T follicular helper cell (primary cell): ENCODE measurements around the gene CDH6.

Source experiments
- DNase-seq: peaks from one replicate; pipeline ENCODE4 v3.0.0-alpha.2; 2020; ENCODE audit warnings: low read depth

CDH6 gene

GRCh38 chr5:31250201-31250600, 56.7 kb downstream of the CDH6 start:
- DNase-seq, result no peak

GRCh38 chr5:31251032-31251431, 57.5 kb downstream of the CDH6 start:
- no peak for DNase-seq

GRCh38 chr5:31255041-31255440, 61.6 kb downstream of the CDH6 start:
- DNase-seq, result no peak

GRCh38 chr5:31268256-31268655, 74.8 kb downstream of the CDH6 start:
- DNase-seq, result no peak

- DNase-seq, result no peak
These were observed 75.2 kb downstream of the CDH6 start for GRCh38 chr5:31268686-31269085.

- DNase-seq, result no peak
These were observed 75.8 kb downstream of the CDH6 start for GRCh38 chr5:31269259-31269658.

GRCh38 chr5:31270396-31270795, 76.9 kb downstream of the CDH6 start:
- DNase-seq, result no peak

- DNase-seq, result no peak
These were observed 78.1 kb downstream of the CDH6 start for GRCh38 chr5:31271567-31271966.

GRCh38 chr5:31273161-31273560, 79.7 kb downstream of the CDH6 start:
- no peak for DNase-seq

GRCh38 chr5:31273631-31274378, 80.3 kb downstream of the CDH6 start:
- no peak for DNase-seq

- DNase-seq, result no peak
These were observed 86.7 kb downstream of the CDH6 start for GRCh38 chr5:31280210-31280609.

GRCh38 chr5:31283326-31283725, 89.8 kb downstream of the CDH6 start:
- DNase-seq, result no peak

- DNase-seq, result no peak
These were observed 91.5 kb downstream of the CDH6 start for GRCh38 chr5:31285025-31285424.

- no peak for DNase-seq
These were observed 94.5 kb downstream of the CDH6 start for GRCh38 chr5:31287985-31288384.

GRCh38 chr5:31289429-31289828, 95.9 kb downstream of the CDH6 start:
- DNase-seq, result no peak

GRCh38 chr5:31291323-31291854, 97.9 kb downstream of the CDH6 start:
- no peak for DNase-seq

GRCh38 chr5:31300501-31300900, 107.0 kb downstream of the CDH6 start:
- no peak for DNase-seq

- no peak for DNase-seq
These were observed 108.3 kb downstream of the CDH6 start for GRCh38 chr5:31301833-31302232.

- DNase-seq, result no peak
These were observed 110.2 kb downstream of the CDH6 start for GRCh38 chr5:31303688-31304087.

GRCh38 chr5:31317665-31318064, 124.2 kb downstream of the CDH6 start:
- DNase-seq, result no peak

GRCh38 chr5:31319335-31319734, 125.8 kb downstream of the CDH6 start:
- DNase-seq, result no peak

- DNase-seq, result no peak
These were observed 129.5 kb downstream of the CDH6 start for GRCh38 chr5:31322946-31323345.

GRCh38 chr5:31324842-31325241, 131.4 kb downstream of the CDH6 start:
- no peak for DNase-seq
